Endodermal cell (in vitro differentiated cells): ENCODE measurements around the gene GSTT2. TPM values are rescaled to one million over a fixed set of nuclear protein-coding genes. Genes with fewer than 3 reads are reported as not detected.

ENCODE experiments used
- DNase-seq: peaks from one replicate; pipeline ENCODE4 v3.0.0-alpha.2; 2017
- H3K27ac ChIP-seq: 2 replicates; pipeline ENCODE4 v1.5.1; 2013; ENCODE audit warnings: mild to moderate bottlenecking, low read depth, low read length, moderate library complexity
- H3K27me3 ChIP-seq: 2 replicates; pipeline ENCODE4 v1.6.1; 2013; ENCODE audit warnings: mild to moderate bottlenecking, low read length, moderate library complexity; ENCODE audit not compliant: insufficient read depth, control insufficient read depth, poor library complexity, severe bottlenecking
- H3K36me3 ChIP-seq: 2 replicates; pipeline ENCODE4 v1.7.0; 2013; ENCODE audit warnings: mild to moderate bottlenecking, low read length, moderate library complexity; ENCODE audit not compliant: control insufficient read depth, insufficient read depth
- H3K4me1 ChIP-seq: one replicate; pipeline ENCODE4 v1.7.0; 2013; ENCODE audit warnings: low read length; ENCODE audit not compliant: control insufficient read depth, insufficient read depth
- H3K4me3 ChIP-seq: 2 replicates; pipeline ENCODE4 v1.5.1; 2013; ENCODE audit warnings: mild to moderate bottlenecking, low read length, moderate library complexity
- H3K9ac ChIP-seq: 2 replicates; pipeline ENCODE4 v1.6.1; 2013; ENCODE audit warnings: mild to moderate bottlenecking, low read length, moderate library complexity; ENCODE audit not compliant: poor library complexity, severe bottlenecking; ENCODE audit errors: extremely low read depth
- H3K9me3 ChIP-seq: 2 replicates; pipeline ENCODE4 v1.6.1; 2013; ENCODE audit warnings: mild to moderate bottlenecking, low read length, moderate library complexity; ENCODE audit not compliant: control insufficient read depth
- H3K27ac Mint-ChIP-seq: 2 replicates; pipeline ENCODE4 v1.8.0; 2020; ENCODE audit warnings: mixed read lengths
- H3K27me3 Mint-ChIP-seq: 2 replicates; pipeline ENCODE4 v1.8.0; 2021; ENCODE audit warnings: mild to moderate bottlenecking, mixed read lengths; ENCODE audit not compliant: insufficient read depth
- H3K36me3 Mint-ChIP-seq: 2 replicates; pipeline ENCODE4 v1.8.0; 2020; ENCODE audit warnings: low read depth, mixed read lengths
- H3K4me1 Mint-ChIP-seq: 2 replicates; pipeline ENCODE4 v1.8.0; 2020; ENCODE audit warnings: mixed read lengths
- H3K4me3 Mint-ChIP-seq: 2 replicates; pipeline ENCODE4 v1.8.0; 2020; ENCODE audit warnings: mild to moderate bottlenecking, moderate library complexity, mixed read lengths
- H3K9me3 Mint-ChIP-seq: 2 replicates; pipeline ENCODE4 v1.8.0; 2020; ENCODE audit warnings: mild to moderate bottlenecking, mixed read lengths
- WGBS, 2 experiments: methylation state at CpG; one replicate each; pipeline versions ENCODE4 v1.1.5 to v1.1.7; 2013; ENCODE audit warnings: missing lambda C conversion rate in 2 of 2, mixed read lengths in 1 of 2; ENCODE audit not compliant: insufficient coverage in 1 of 2, insufficient read length in 1 of 2; 5-methylcytosine and 5-hydroxymethylcytosine counted together
- total RNA-seq, 2 donors: library from RNA; stranded (reverse); fragmentation: NEBNext Ultra II Directional in 1 of 2; extraction: Animal tissue kit (Norgen Biotek cat#: 25700) in 1 of 2; gene quantifications; 2 replicates in 1 of 2; 3 replicates in 1 of 2; pipeline ENCODE4 v1.2.1, GENCODE V29; 2021
- TF ChIP-seq, protein P1 (sequence below): fragments of 200-600 bp; sonication (generic); conservative IDR thresholded peaks from 2 replicates; pipeline ENCODE4 v1.5.0; 2021; ENCODE audit warnings: antibody characterized with exemption, mild to moderate bottlenecking

Gene GSTT2
- total RNA-seq, 2 donors from 2014 or later: 0.51 to 3.7 TPM

- Mint-ChIP-seq H3K4me3 (no peak overlapping the region), H3K36me3 (no peaks in the 10 kb centered on the region), H3K9me3 (no peaks in the 10 kb centered on the region), H3K4me1 (no peaks in the 10 kb centered on the region), H3K27me3 (peaks cover 12% of the 10 kb centered on the region), H3K27ac (no peak overlapping the region)
- 68 to 76% methylated on average over 6 to 9 of the region's 9 CpGs for WGBS, 2 experiments
- H3K9me3 ChIP-seq: no peaks in the 10 kb centered on the region
- H3K27me3 ChIP-seq: no peaks in the 10 kb centered on the region
- TF ChIP-seq, protein P1, sequence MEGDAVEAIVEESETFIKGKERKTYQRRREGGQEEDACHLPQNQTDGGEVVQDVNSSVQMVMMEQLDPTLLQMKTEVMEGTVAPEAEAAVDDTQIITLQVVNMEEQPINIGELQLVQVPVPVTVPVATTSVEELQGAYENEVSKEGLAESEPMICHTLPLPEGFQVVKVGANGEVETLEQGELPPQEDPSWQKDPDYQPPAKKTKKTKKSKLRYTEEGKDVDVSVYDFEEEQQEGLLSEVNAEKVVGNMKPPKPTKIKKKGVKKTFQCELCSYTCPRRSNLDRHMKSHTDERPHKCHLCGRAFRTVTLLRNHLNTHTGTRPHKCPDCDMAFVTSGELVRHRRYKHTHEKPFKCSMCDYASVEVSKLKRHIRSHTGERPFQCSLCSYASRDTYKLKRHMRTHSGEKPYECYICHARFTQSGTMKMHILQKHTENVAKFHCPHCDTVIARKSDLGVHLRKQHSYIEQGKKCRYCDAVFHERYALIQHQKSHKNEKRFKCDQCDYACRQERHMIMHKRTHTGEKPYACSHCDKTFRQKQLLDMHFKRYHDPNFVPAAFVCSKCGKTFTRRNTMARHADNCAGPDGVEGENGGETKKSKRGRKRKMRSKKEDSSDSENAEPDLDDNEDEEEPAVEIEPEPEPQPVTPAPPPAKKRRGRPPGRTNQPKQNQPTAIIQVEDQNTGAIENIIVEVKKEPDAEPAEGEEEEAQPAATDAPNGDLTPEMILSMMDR: peak; percentile 39
- H3K36me3 ChIP-seq: no peaks in the 10 kb centered on the region
- H3K4me3 ChIP-seq: no peak overlapping the region
- H3K9ac ChIP-seq: no peak overlapping the region
- no peaks in the 10 kb centered on the region for H3K4me1 ChIP-seq
- peak; percentile 86 for DNase-seq
- H3K27ac ChIP-seq: no peak overlapping the region
Observed at GRCh38 chr22:24001314-24001713, 21.4 kb downstream of the GSTT2 start.

DNA sequence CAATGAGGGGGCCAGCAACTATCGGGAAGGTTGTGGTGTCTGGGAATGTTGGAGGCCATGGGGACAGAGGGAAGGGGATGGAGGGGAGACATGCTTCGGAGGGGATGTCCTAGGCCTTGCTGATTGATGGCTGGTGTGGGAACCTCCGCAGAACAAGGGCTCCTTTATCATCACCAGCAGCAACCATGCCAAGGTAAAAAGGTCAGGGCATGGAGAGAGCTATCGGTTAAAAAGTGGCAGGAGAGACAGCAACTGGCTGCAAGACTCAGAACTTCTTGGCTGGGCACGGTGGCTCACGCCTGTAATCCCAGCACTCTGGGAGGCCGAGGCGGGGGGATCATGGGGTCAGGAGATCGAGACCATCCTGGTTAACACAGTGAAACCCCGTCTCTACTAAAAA, 22.3 kb downstream of the GSTT2 start:
- Histone ChIP-seq H3K27me3 (no peaks in the 10 kb centered on the region), H3K9ac (no peak overlapping the region), H3K4me1 (no peaks in the 10 kb centered on the region), H3K9me3 (no peaks in the 10 kb centered on the region), H3K4me3 (no peak overlapping the region), H3K36me3 (no peaks in the 10 kb centered on the region), H3K27ac (no peak overlapping the region)
- H3K4me3 Mint-ChIP-seq: no peak overlapping the region
- TF ChIP-seq, protein P1: no peak
- DNase-seq: no peak
- no peaks in the 10 kb centered on the region for H3K9me3 Mint-ChIP-seq
- peaks cover 17% of the 10 kb centered on the region for H3K27me3 Mint-ChIP-seq
- no peaks in the 10 kb centered on the region for H3K4me1 Mint-ChIP-seq
- WGBS, 2 experiments: 85 to 95% methylated on average over 4 to 8 of the region's 10 CpGs
- no peak overlapping the region for H3K27ac Mint-ChIP-seq
- no peaks in the 10 kb centered on the region for H3K36me3 Mint-ChIP-seq

DNA sequence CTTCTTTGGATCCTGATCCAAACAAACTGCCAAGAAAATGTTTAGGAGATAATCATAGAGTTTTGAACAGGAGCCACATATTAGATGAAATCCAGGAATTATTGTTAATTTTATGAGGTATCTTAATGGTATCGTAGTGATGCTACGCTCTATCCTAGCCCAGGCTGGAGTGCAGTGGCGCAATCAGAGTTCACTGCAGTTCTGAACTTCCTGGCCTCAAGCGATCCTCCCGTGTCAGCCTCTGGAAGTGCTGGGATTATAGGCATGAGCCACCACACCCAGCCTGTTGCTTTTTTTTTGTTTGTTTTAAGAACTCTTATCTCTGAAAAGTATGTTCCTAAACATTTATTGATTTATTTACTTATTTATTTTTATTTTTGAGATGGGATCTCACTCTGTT, 22.9 kb downstream of the GSTT2 start:
- Mint-ChIP-seq H3K4me1 (no peaks in the 10 kb centered on the region), H3K27ac (no peak overlapping the region), H3K4me3 (no peak overlapping the region), H3K36me3 (no peaks in the 10 kb centered on the region), H3K9me3 (no peaks in the 10 kb centered on the region), H3K27me3 (peaks cover 15% of the 10 kb centered on the region)
- H3K27ac ChIP-seq: no peak overlapping the region
- H3K9me3 ChIP-seq: no peaks in the 10 kb centered on the region
- DNase-seq: no peak
- H3K4me1 ChIP-seq: no peaks in the 10 kb centered on the region
- no peaks in the 10 kb centered on the region for H3K27me3 ChIP-seq
- no peak overlapping the region for H3K4me3 ChIP-seq
- 92 to 95% methylated on average over 4 to 5 of the region's 5 CpGs for WGBS, 2 experiments
- H3K9ac ChIP-seq: no peak overlapping the region
- TF ChIP-seq, protein P1: no peak
- no peaks in the 10 kb centered on the region for H3K36me3 ChIP-seq
